ENCODE results near the gene CLEC10A.

Gene CLEC10A

DNA sequence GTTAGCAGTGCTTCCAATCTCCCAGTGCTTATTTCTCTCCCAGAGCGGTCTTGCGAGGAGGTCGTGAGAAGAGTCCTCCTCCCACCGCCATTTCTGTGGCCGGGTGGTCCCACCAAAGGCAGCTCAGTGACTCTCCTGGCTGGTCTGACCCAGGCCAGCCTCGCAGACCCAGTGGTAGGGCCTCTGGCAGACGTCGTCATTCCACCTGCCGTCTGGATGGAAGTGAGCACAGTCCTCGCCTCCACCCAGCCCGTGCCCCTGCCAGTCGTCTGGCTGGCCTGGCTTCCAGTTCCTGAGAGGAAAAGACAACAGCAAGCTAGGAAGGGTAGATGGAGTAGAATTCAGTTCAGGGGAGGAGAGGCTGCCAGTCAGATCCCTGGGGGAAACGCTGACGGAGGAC is 5.1 kb downstream of the CLEC10A start:
- DNase-seq (ENCODE audit: extremely low spot score) = no peak
- CTCF ChIA-PET = no interaction called here
- POLR2A ChIA-PET = interaction anchor here (1.3 kb wide), 1 partner anchor 9 kb away, joined by 4 read pairs; no protein-coding TSS in a partner anchor
- TF ChIP-seq FOXA1 (IDR thresholded peaks at IDR 0.05) (no peak), FOXM1 (IDR thresholded peaks at IDR 0.05; ENCODE audit: borderline replicate concordance) (no peak), ARNT (IDR thresholded peaks at IDR 0.05) (no peak), FOXK2 (IDR thresholded peaks at IDR 0.05) (no peak), CTBP1 (IDR thresholded peaks at IDR 0.05; ENCODE audit: borderline replicate concordance) (no peak), LEF1 (IDR thresholded peaks at IDR 0.05; ENCODE audit: borderline replicate concordance) (no peak), BHLHE40 (IDR thresholded peaks at IDR 0.05; ENCODE audit: borderline replicate concordance) (no peak), SP1 (IDR thresholded peaks at IDR 0.05) (no peak), ELF4 (IDR thresholded peaks at IDR 0.05) (no peak), NFRKB (IDR thresholded peaks at IDR 0.05) (no peak), ZNF384 (IDR thresholded peaks at IDR 0.05) (no peak), L3MBTL2 (conservative IDR thresholded peaks at IDR 0.05) (no peak), TARDBP (IDR thresholded peaks at IDR 0.05) (no peak), SUZ12 (IDR thresholded peaks at IDR 0.05) (no peak), HDGF (IDR thresholded peaks at IDR 0.05; ENCODE audit: borderline replicate concordance) (no peak), PKNOX1 (IDR thresholded peaks at IDR 0.05) (no peak)

DNA sequence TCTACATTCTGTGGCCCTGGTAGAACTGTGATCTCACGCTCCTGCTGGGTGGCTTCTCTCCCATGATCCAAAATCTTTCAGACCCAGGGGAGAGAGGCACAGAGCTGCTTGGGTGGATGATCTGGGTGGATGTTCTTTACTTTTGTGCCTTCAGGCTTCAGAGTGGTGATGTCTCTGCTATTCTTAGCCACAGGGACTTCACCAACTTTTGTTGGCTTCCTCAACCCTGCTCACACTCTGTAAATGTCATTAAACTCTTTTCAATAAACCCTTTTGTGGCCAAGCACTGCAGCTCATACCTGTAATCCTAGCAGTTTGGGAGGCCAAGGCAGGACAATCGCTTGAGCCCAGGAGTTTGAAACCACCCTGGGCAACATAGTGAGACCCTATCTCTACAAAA is 7.6 kb downstream of the CLEC10A start:
- POLR2A ChIA-PET = no interaction called here
- TF ChIP-seq TARDBP (IDR thresholded peaks at IDR 0.05) = no peak
- no peak for TF ChIP-seq FOXM1 (IDR thresholded peaks at IDR 0.05; ENCODE audit: borderline replicate concordance)
- no peak for TF ChIP-seq LEF1 (IDR thresholded peaks at IDR 0.05; ENCODE audit: borderline replicate concordance)
- no peak for TF ChIP-seq ZNF384 (IDR thresholded peaks at IDR 0.05)
- no peak for TF ChIP-seq L3MBTL2 (conservative IDR thresholded peaks at IDR 0.05)
- no peak for TF ChIP-seq PKNOX1 (IDR thresholded peaks at IDR 0.05)
- no peak for TF ChIP-seq ARNT (IDR thresholded peaks at IDR 0.05)
- TF ChIP-seq HDGF (IDR thresholded peaks at IDR 0.05; ENCODE audit: borderline replicate concordance) = no peak
- TF ChIP-seq SP1 (IDR thresholded peaks at IDR 0.05) = no peak
- no peak for TF ChIP-seq FOXA1 (IDR thresholded peaks at IDR 0.05)
- no peak for TF ChIP-seq CTBP1 (IDR thresholded peaks at IDR 0.05; ENCODE audit: borderline replicate concordance)
- no peak for DNase-seq (ENCODE audit: extremely low spot score)
- CTCF ChIA-PET = interaction anchor here (0.6 kb wide), 1 partner anchor 115 kb away, joined by 3 read pairs; no protein-coding TSS in a partner anchor

- ChIA-PET CTCF (no interaction called here), POLR2A (no interaction called here)
Observed at GRCh38 chr17:7070712-7071111, 9.3 kb downstream of the CLEC10A start.

DNA sequence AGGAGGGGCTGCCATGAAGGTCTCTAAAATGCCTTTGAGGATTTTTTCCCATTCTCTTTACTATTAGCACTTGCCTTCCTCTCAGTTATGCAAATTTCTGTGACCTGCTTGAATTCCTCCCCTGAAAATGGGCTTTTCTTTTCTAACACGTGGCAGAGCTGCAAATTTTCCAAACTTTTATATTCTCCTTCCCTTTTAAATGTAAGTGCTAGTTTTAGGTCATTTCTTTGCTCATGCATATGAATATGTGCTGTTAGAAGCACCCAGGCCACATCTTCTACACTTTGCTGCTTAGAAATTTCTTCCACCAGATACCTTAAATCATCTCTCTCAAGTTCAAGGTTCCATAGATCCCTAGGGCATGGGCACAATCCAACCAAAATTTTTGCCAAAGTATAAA is 11.8 kb downstream of the CLEC10A start:
- ChIA-PET CTCF (no interaction called here), POLR2A (no interaction called here)
- TF ChIP-seq FOXK2 (IDR thresholded peaks at IDR 0.05) = no peak
- no peak for TF ChIP-seq LEF1 (IDR thresholded peaks at IDR 0.05; ENCODE audit: borderline replicate concordance)
- TF ChIP-seq PKNOX1 (IDR thresholded peaks at IDR 0.05) = no peak
- DNase-seq (ENCODE audit: extremely low spot score) = no peak

More at GRCh38 chr17:7070712-7071111, 9.3 kb downstream of the CLEC10A start:
- no peak for DNase-seq (ENCODE audit: extremely low spot score)
- no peak for TF ChIP-seq L3MBTL2 (conservative IDR thresholded peaks at IDR 0.05)
- TF ChIP-seq CTBP1 (IDR thresholded peaks at IDR 0.05; ENCODE audit: borderline replicate concordance) = no peak
- no peak for TF ChIP-seq FOXM1 (IDR thresholded peaks at IDR 0.05; ENCODE audit: borderline replicate concordance)
- TF ChIP-seq FOXK2 (IDR thresholded peaks at IDR 0.05) = no peak
- no peak for TF ChIP-seq HDGF (IDR thresholded peaks at IDR 0.05; ENCODE audit: borderline replicate concordance)

GRCh38 chr17:7067198-7067597 is 12.9 kb downstream of the CLEC10A start:
- DNase-seq (ENCODE audit: extremely low spot score) = no peak
- POLR2A ChIA-PET = no interaction called here
- no peak for TF ChIP-seq SUZ12 (IDR thresholded peaks at IDR 0.05)
- TF ChIP-seq ARNT (IDR thresholded peaks at IDR 0.05) = no peak
- no peak for TF ChIP-seq TARDBP (IDR thresholded peaks at IDR 0.05)
- no peak for TF ChIP-seq HDGF (IDR thresholded peaks at IDR 0.05; ENCODE audit: borderline replicate concordance)
- TF ChIP-seq FOXM1 (IDR thresholded peaks at IDR 0.05; ENCODE audit: borderline replicate concordance) = no peak
- TF ChIP-seq SP1 (IDR thresholded peaks at IDR 0.05) = no peak
- no peak for TF ChIP-seq CTBP1 (IDR thresholded peaks at IDR 0.05; ENCODE audit: borderline replicate concordance)
- no peak for TF ChIP-seq ELF4 (IDR thresholded peaks at IDR 0.05)
- no peak for TF ChIP-seq L3MBTL2 (conservative IDR thresholded peaks at IDR 0.05)
- TF ChIP-seq PKNOX1 (IDR thresholded peaks at IDR 0.05) = no peak
- TF ChIP-seq BHLHE40 (IDR thresholded peaks at IDR 0.05; ENCODE audit: borderline replicate concordance) = no peak
- TF ChIP-seq LEF1 (IDR thresholded peaks at IDR 0.05; ENCODE audit: borderline replicate concordance) = no peak
- no peak for TF ChIP-seq FOXA1 (IDR thresholded peaks at IDR 0.05)
- TF ChIP-seq ZNF384 (IDR thresholded peaks at IDR 0.05) = no peak
- TF ChIP-seq NFRKB (IDR thresholded peaks at IDR 0.05) = no peak
- TF ChIP-seq FOXK2 (IDR thresholded peaks at IDR 0.05) = no peak
- CTCF ChIA-PET = no interaction called here

- no peak for DNase-seq (ENCODE audit: extremely low spot score)
Observed at GRCh38 chr17:7064261-7064660, 15.8 kb downstream of the CLEC10A start.

More at GRCh38 chr17:7064261-7064660, 15.8 kb downstream of the CLEC10A start:
- CTCF ChIA-PET = no interaction called here
- POLR2A ChIA-PET = no interaction called here
- TF ChIP-seq BHLHE40 (IDR thresholded peaks at IDR 0.05; ENCODE audit: borderline replicate concordance) (no peak), ELF4 (IDR thresholded peaks at IDR 0.05) (no peak), ARNT (IDR thresholded peaks at IDR 0.05) (no peak), FOXM1 (IDR thresholded peaks at IDR 0.05; ENCODE audit: borderline replicate concordance) (no peak), FOXK2 (IDR thresholded peaks at IDR 0.05) (no peak), HDGF (IDR thresholded peaks at IDR 0.05; ENCODE audit: borderline replicate concordance) (no peak), TARDBP (IDR thresholded peaks at IDR 0.05) (no peak), SUZ12 (IDR thresholded peaks at IDR 0.05) (no peak), FOXA1 (IDR thresholded peaks at IDR 0.05) (no peak), CTBP1 (IDR thresholded peaks at IDR 0.05; ENCODE audit: borderline replicate concordance) (no peak), PKNOX1 (IDR thresholded peaks at IDR 0.05) (no peak), LEF1 (IDR thresholded peaks at IDR 0.05; ENCODE audit: borderline replicate concordance) (no peak), ZNF384 (IDR thresholded peaks at IDR 0.05) (no peak), NFRKB (IDR thresholded peaks at IDR 0.05) (no peak), L3MBTL2 (conservative IDR thresholded peaks at IDR 0.05) (no peak), SP1 (IDR thresholded peaks at IDR 0.05) (no peak)
